ENCODE data around the gene GRPEL1. TPM values are rescaled to one million over a fixed set of nuclear protein-coding genes. Genes with fewer than 3 reads are reported as not detected.

Gene GRPEL1
- total RNA-seq, 1 experiment from 2014 or later: 74.5 TPM

GRCh38 chr4:7070729-7071511, 3.1 kb upstream of the GRPEL1 start:
- no peak overlapping the region for H3K9ac ChIP-seq (ENCODE audit: low read length)
- intact Hi-C loops (cut with micrococcal nuclease): loop anchor here (1.0 to 5.0 kb wide), 2 partner anchors 97 to 164 kb away; partner anchors contain the start of gene TBC1D14
- H3K79me2 ChIP-seq (ENCODE audit: low read length): peaks cover 24% of the 10 kb centered on the region
- CTCF ChIA-PET: interaction anchor here (0.6 to 1.5 kb wide), 6 partner anchors 11 to 105 kb away, joined by 3 to 7 read pairs (median 4); partner anchors contain the start of gene TADA2B
- POLR2A ChIA-PET (ENCODE audit: unreplicated experiment): no interaction called here
- peak; percentile 90 for DNase-seq
- TF ChIP-seq EZH2 (IDR thresholded peaks at IDR 0.05; ENCODE audit: low read length, unreplicated experiment) (no peak), EZH2phosphoT487 (IDR thresholded peaks at IDR 0.05; ENCODE audit: borderline replicate concordance, low read length) (no peak), CTCF (conservative IDR thresholded peaks at IDR 0.05; ENCODE audit: low read depth, low read length) (peak; percentile 88)
- H3K9me3 ChIP-seq (ENCODE audit: low read length): no peaks in the 10 kb centered on the region
- peaks cover 5% of the 10 kb centered on the region for H3K36me3 ChIP-seq (ENCODE audit: low read depth, low read length)
- H3K4me3 ChIP-seq (ENCODE audit: low read length): no peak overlapping the region
- no peaks in the 10 kb centered on the region for H3K27me3 ChIP-seq (ENCODE audit: low read length)
- peak overlapping the region; percentile 56 for H3K4me2 ChIP-seq (ENCODE audit: low read length)
- no peaks in the 10 kb centered on the region for H3K9me2 ChIP-seq (replicated peaks; ENCODE audit: low read length)
- no TSS peak for BruUV-seq (replicated peaks)
- H4K20me1 ChIP-seq (ENCODE audit: low read length): peaks cover 13% of the 10 kb centered on the region
- no peak overlapping the region for H3K27ac ChIP-seq (ENCODE audit: low read length)
- peaks cover 21% of the 10 kb centered on the region for H3K4me1 ChIP-seq (ENCODE audit: insufficient read depth, low read length)
- peak; percentile 37 for ATAC-seq
- H3F3A ChIP-seq (ENCODE audit: low read length, unreplicated experiment): no peaks in the 10 kb centered on the region
- peak overlapping the region; percentile 63 for H2AFZ ChIP-seq (ENCODE audit: low read length)

GRCh38 chr4:7068883-7069282, 1.0 kb upstream of the GRPEL1 start:
- TF ChIP-seq EZH2 (IDR thresholded peaks at IDR 0.05; ENCODE audit: low read length, unreplicated experiment) (no peak), EZH2phosphoT487 (IDR thresholded peaks at IDR 0.05; ENCODE audit: borderline replicate concordance, low read length) (no peak), CTCF (conservative IDR thresholded peaks at IDR 0.05; ENCODE audit: low read depth, low read length) (no peak)
- Histone ChIP-seq H3K9me2 (replicated peaks; ENCODE audit: low read length) (no peaks in the 10 kb centered on the region), H3K4me1 (ENCODE audit: insufficient read depth, low read length) (peaks cover 17% of the 10 kb centered on the region; the same call in 1 of the 2 replicates), H3K9ac (ENCODE audit: low read length) (peak overlapping the region; percentile 86), H3K4me2 (ENCODE audit: low read length) (peak overlapping the region; percentile 98), H2AFZ (ENCODE audit: low read length) (peak overlapping the region; percentile 80), H4K20me1 (ENCODE audit: low read length) (peaks cover 31% of the 10 kb centered on the region), H3K79me2 (ENCODE audit: low read length) (peaks cover 44% of the 10 kb centered on the region), H3K9me3 (ENCODE audit: low read length) (no peaks in the 10 kb centered on the region), H3K4me3 (ENCODE audit: low read length) (peak overlapping the region; percentile 96), H3K27me3 (ENCODE audit: low read length) (no peaks in the 10 kb centered on the region), H3K27ac (ENCODE audit: low read length) (no peak overlapping the region; the same call in 1 of the 2 replicates), H3F3A (ENCODE audit: low read length, unreplicated experiment) (no peaks in the 10 kb centered on the region), H3K36me3 (ENCODE audit: low read depth, low read length) (peaks cover 14% of the 10 kb centered on the region)
- DNase-seq (peak; percentile 10), ATAC-seq (no peak)
- ChIA-PET POLR2A (ENCODE audit: unreplicated experiment) (no interaction called here), CTCF (interaction anchor here (0.6 to 0.7 kb wide), 2 partner anchors 26 to 94 kb away, joined by 4 to 8 read pairs; a partner anchor contains a TSS)
- no TSS peak for BruUV-seq (replicated peaks)
- intact Hi-C loops (cut with micrococcal nuclease): loop anchor here (5.0 kb wide), 1 partner anchor 82 kb away; no protein-coding TSS in a partner anchor
